Right ventricle myocardium superior (tissue), 1 donor: ENCODE data around the gene PEAK3. TPM values are rescaled to one million over a fixed set of nuclear protein-coding genes. Genes with fewer than 3 reads are reported as not detected.

Experiments used
- ATAC-seq: fragments of 200-7000 bp; cut with Tn5 transposase; one replicate; pipeline ENCODE4 v1.9.1; 2020; ENCODE audit warnings: mild to moderate bottlenecking; ENCODE audit not compliant: poor library complexity
- DNase-seq: peaks from one replicate; pipeline ENCODE4 v3.0.0-alpha.2; 2020
- intact Hi-C: fragments of 100-400 bp; cut with DNase I; formaldehyde crosslinking; loops from one replicate; pipeline ENCODE4 v1.11.2; 2022
- total RNA-seq: library from RNA; stranded (reverse); fragmentation: NEBNext Ultra II Directional; extraction: Animal tissue kit (Norgen Biotek cat#: 25700); gene quantifications from one replicate; pipeline ENCODE4 v1.2.1, GENCODE V29; 2021
- donor health status: DM: no; HTN: yes; CAD: no; lungs with severe emphysema.

PEAK3 gene
- total RNA-seq, 1 donor from 2014 or later, result 0.70 TPM

GRCh38 chr19:2259336-2259735, 22.6 kb downstream of the PEAK3 start:
- DNase-seq, result no peak
- no peak for ATAC-seq
- intact Hi-C loops, result no loop called here

GRCh38 chr19:2255982-2256685, 25.8 kb downstream of the PEAK3 start, which contains the start of gene JSRP1:
Gene JSRP1 (minus strand): TSS chr19:2256417. CDS start chr19:2255314, 1,103 bp downstream.
- intact Hi-C loops, result no loop called here
- DNase-seq, result no peak
- ATAC-seq, result no peak

- intact Hi-C loops, result no loop called here
- DNase-seq (no peak), ATAC-seq (no peak)
Observed at GRCh38 chr19:2255112-2255845, 26.7 kb downstream of the PEAK3 start.

- intact Hi-C loops, result no loop called here
- ATAC-seq (no peak), DNase-seq (no peak)
Observed at GRCh38 chr19:2254064-2254872, 27.7 kb downstream of the PEAK3 start.

GRCh38 chr19:2253106-2254063, 28.6 kb downstream of the PEAK3 start:
- intact Hi-C loops, result no loop called here
- DNase-seq (no peak), ATAC-seq (no peak)

- DNase-seq, result no peak
- intact Hi-C loops, result no loop called here
- no peak for ATAC-seq
Observed at GRCh38 chr19:2252797-2253105, 29.2 kb downstream of the PEAK3 start.

- ATAC-seq (no peak), DNase-seq (no peak)
- intact Hi-C loops, result no loop called here
Observed at GRCh38 chr19:2252055-2252796, 29.7 kb downstream of the PEAK3 start.

- ATAC-seq, result no peak
- intact Hi-C loops, result no loop called here
- DNase-seq, result no peak
Observed at GRCh38 chr19:2251106-2252054, 30.6 kb downstream of the PEAK3 start.

GRCh38 chr19:2250766-2251105, 31.2 kb downstream of the PEAK3 start:
- ATAC-seq (no peak), DNase-seq (no peak)
- intact Hi-C loops, result no loop called here

GRCh38 chr19:2249880-2250765, 31.9 kb downstream of the PEAK3 start:
- intact Hi-C loops, result no loop called here
- ATAC-seq (no peak), DNase-seq (no peak)

GRCh38 chr19:2249010-2249866, 32.7 kb downstream of the PEAK3 start, which contains the start of gene AMH:
Gene AMH (plus strand): TSS chr19:2249323. CDS start chr19:2249333, 10 bp downstream.
- intact Hi-C loops, result no loop called here
- ATAC-seq (peak; percentile 2), DNase-seq (no peak)

GRCh38 chr19:2248136-2249009, 33.6 kb downstream of the PEAK3 start:
- intact Hi-C loops, result no loop called here
- ATAC-seq (no peak), DNase-seq (no peak)

GRCh38 chr19:2247433-2248101, 34.4 kb downstream of the PEAK3 start:
- ATAC-seq (no peak), DNase-seq (no peak)

More at GRCh38 chr19:2247433-2248101, 34.4 kb downstream of the PEAK3 start:
- intact Hi-C loops, result no loop called here
